Suprapubic skin (tissue), 4 donors: ENCODE data around the gene SRSF7. TPM values are rescaled to one million over a fixed set of nuclear protein-coding genes. Genes with fewer than 3 reads are reported as not detected.
A peak's percentile ranks its signal among the peaks of the same experiment; 100 is the strongest.

Experiments used
- DNase-seq, 2 donors: peaks; one replicate each; pipeline ENCODE4 v3.0.0-alpha.2; 2019; ENCODE audit warnings: low spot score in 2 of 2
- H3K27ac ChIP-seq: fragments of 200-600 bp; sonication (generic); one replicate; pipeline ENCODE4 v1.5.1; 2019
- H3K27me3 ChIP-seq: fragments of 200-600 bp; sonication (generic); one replicate; pipeline ENCODE4 v1.5.1; 2019
- H3K36me3 ChIP-seq: fragments of 200-600 bp; sonication (generic); one replicate; pipeline ENCODE4 v1.5.1; 2019
- H3K4me1 ChIP-seq: fragments of 200-600 bp; sonication (generic); one replicate; pipeline ENCODE4 v1.5.1; 2019
- H3K4me3 ChIP-seq: fragments of 200-600 bp; sonication (generic); one replicate; pipeline ENCODE4 v1.5.1; 2019; ENCODE audit warnings: mild to moderate bottlenecking
- H3K9me3 ChIP-seq: fragments of 200-600 bp; sonication (generic); one replicate; pipeline ENCODE4 v1.5.1; 2019
- CTCF ChIP-seq, 2 donors: fragments of 200-600 bp in 1 of 2; fragments of 450-650 bp in 1 of 2; sonication (generic) in 1 of 2; IDR thresholded peaks; one replicate each; pipeline ENCODE4 v1.5.1; 2016 to 2019; ENCODE audit warnings: antibody characterized with exemption in 2 of 2, mild to moderate bottlenecking in 1 of 2, moderate library complexity in 1 of 2
- EP300 ChIP-seq: sonication (generic); formaldehyde crosslinking; IDR thresholded peaks from one replicate; pipeline ENCODE4 v1.6.1; 2017; ENCODE audit warnings: antibody characterized with exemption
- POLR2A ChIP-seq, 2 donors: fragments of 450-650 bp; IDR thresholded peaks; one replicate each; pipeline ENCODE4 v1.6.1; 2017; ENCODE audit warnings: antibody characterized with exemption in 2 of 2, mild to moderate bottlenecking in 2 of 2, moderate library complexity in 2 of 2
- POLR2AphosphoS5 ChIP-seq, 3 donors: sonication (generic); formaldehyde crosslinking; IDR thresholded peaks; one replicate each; pipeline ENCODE4 v1.6.1; 2017; ENCODE audit warnings: antibody characterized with exemption in 3 of 3
- WGBS: methylation state at CpG from one replicate; pipeline ENCODE4 v1.1.5; 2018; 5-methylcytosine and 5-hydroxymethylcytosine counted together
- total RNA-seq, 4 donors: library from RNA; depleted of rRNA; stranded (reverse); fragments of >200 nt; gene quantifications; one replicate each; pipeline ENCODE4 v1.1.0, GENCODE V29; 2016

SRSF7 gene
- total RNA-seq, 4 donors from 2014 or later, result 90.4 to 144 (median 94.2) TPM

- peak in 1 of 2 donors; percentile 4 for DNase-seq
- Histone ChIP-seq H3K27me3 (no peaks in the 10 kb centered on the region), H3K4me3 (no peak overlapping the region), H3K36me3 (peaks cover 32% of the 10 kb centered on the region), H3K27ac (no peak overlapping the region), H3K4me1 (peaks cover 7% of the 10 kb centered on the region), H3K9me3 (no peaks in the 10 kb centered on the region)
- WGBS, result 84% methylated on average over 7 of the region's 7 CpGs
- TF ChIP-seq CTCF (IDR thresholded peaks at IDR 0.05) (no peak), POLR2AphosphoS5 (IDR thresholded peaks at IDR 0.05) (no peak), EP300 (no peak), POLR2A (IDR thresholded peaks at IDR 0.05) (no peak)
Observed at GRCh38 chr2:38731090-38731489, 20.1 kb downstream of the SRSF7 start.

GRCh38 chr2:38728694-38729093 is 22.5 kb downstream of the SRSF7 start:
- no peaks in the 10 kb centered on the region for H3K9me3 ChIP-seq
- no peaks in the 10 kb centered on the region for H3K27me3 ChIP-seq
- no peak overlapping the region for H3K4me3 ChIP-seq
- TF ChIP-seq POLR2AphosphoS5 (IDR thresholded peaks at IDR 0.05) (no peak), EP300 (no peak)
- H3K4me1 ChIP-seq, result no peaks in the 10 kb centered on the region
- WGBS, result 51% methylated on average over 2 of the region's 2 CpGs
- DNase-seq, result peak in 1 of 2 donors; percentile 17
- H3K36me3 ChIP-seq, result peaks cover 30% of the 10 kb centered on the region
- no peak overlapping the region for H3K27ac ChIP-seq

GRCh38 chr2:38727661-38728060 is 23.5 kb downstream of the SRSF7 start:
- no peak for TF ChIP-seq POLR2AphosphoS5 (IDR thresholded peaks at IDR 0.05)
- TF ChIP-seq CTCF (IDR thresholded peaks at IDR 0.05), result no peak
- TF ChIP-seq EP300, result no peak
- TF ChIP-seq POLR2A (IDR thresholded peaks at IDR 0.05), result no peak
- no peak overlapping the region for H3K27ac ChIP-seq
- H3K36me3 ChIP-seq, result peaks cover 23% of the 10 kb centered on the region
- H3K4me3 ChIP-seq, result no peak overlapping the region
- no peaks in the 10 kb centered on the region for H3K9me3 ChIP-seq
- no peak for DNase-seq
- H3K4me1 ChIP-seq, result peaks cover 4% of the 10 kb centered on the region
- no peaks in the 10 kb centered on the region for H3K27me3 ChIP-seq
- 79% methylated on average over 1 of the region's 1 CpG for WGBS

GRCh38 chr2:38723173-38723572 is 28.0 kb downstream of the SRSF7 start:
- no peaks in the 10 kb centered on the region for H3K9me3 ChIP-seq
- no peaks in the 10 kb centered on the region for H3K27me3 ChIP-seq
- H3K36me3 ChIP-seq, result no peaks in the 10 kb centered on the region
- no peak for DNase-seq
- H3K27ac ChIP-seq, result no peak overlapping the region
- 55% methylated on average over 7 of the region's 7 CpGs for WGBS
- no peak for TF ChIP-seq POLR2AphosphoS5 (IDR thresholded peaks at IDR 0.05)
- no peak for TF ChIP-seq POLR2A (IDR thresholded peaks at IDR 0.05)
- no peak for TF ChIP-seq CTCF (IDR thresholded peaks at IDR 0.05)
- no peak for TF ChIP-seq EP300
- peaks cover 30% of the 10 kb centered on the region for H3K4me1 ChIP-seq
- no peak overlapping the region for H3K4me3 ChIP-seq

- H3K4me1 ChIP-seq, result peaks cover 30% of the 10 kb centered on the region
- WGBS, result 78% methylated on average over 9 of the region's 9 CpGs
- H3K27ac ChIP-seq, result no peak overlapping the region
- DNase-seq, result no peak
- no peaks in the 10 kb centered on the region for H3K9me3 ChIP-seq
- no peaks in the 10 kb centered on the region for H3K27me3 ChIP-seq
- H3K36me3 ChIP-seq, result no peaks in the 10 kb centered on the region
- no peak overlapping the region for H3K4me3 ChIP-seq
- TF ChIP-seq POLR2AphosphoS5 (IDR thresholded peaks at IDR 0.05), result no peak
- no peak for TF ChIP-seq EP300
- TF ChIP-seq POLR2A (IDR thresholded peaks at IDR 0.05), result no peak
- TF ChIP-seq CTCF (IDR thresholded peaks at IDR 0.05), result no peak
Observed at GRCh38 chr2:38722271-38723061, 28.7 kb downstream of the SRSF7 start.
